K562 (cell line): ENCODE results near the gene MLH1. TPM values are rescaled to one million over a fixed set of nuclear protein-coding genes. Genes with fewer than 3 reads are reported as not detected.
A peak's percentile ranks its signal among the peaks of the same experiment; 100 is the strongest.

ENCODE experiments used
- BHLHE40 ChIP-seq: IDR thresholded peaks from 2 replicates; pipeline ENCODE4 v1.6.1; 2011; ENCODE audit warnings: low read length, improper control_type of control experiment
- CREB1 ChIP-seq, 2 experiments: sonication (generic) in 1 of 2; formaldehyde crosslinking in 1 of 2; IDR thresholded peaks; 2 replicates each; pipeline versions ENCODE4 v1.6.1 to v1.8.0; 2012 to 2022; ENCODE audit warnings: inconsistent platforms in 1 of 2, mild to moderate bottlenecking in 1 of 2, missing genetic modification reagents in 1 of 2, moderate library complexity in 1 of 2
- CXXC5 ChIP-seq: fragments of 250-450 bp; sonication (Bioruptor Pico); IDR thresholded peaks from 2 replicates; pipeline ENCODE4 v1.8.0; 2022; ENCODE audit warnings: inconsistent platforms, mild to moderate bottlenecking, moderate library complexity
- GABPB1 ChIP-seq: sonication (generic); formaldehyde crosslinking; IDR thresholded peaks from 2 replicates; pipeline ENCODE4 v1.8.0; 2022; ENCODE audit warnings: mild to moderate bottlenecking, missing genetic modification reagents
- NR2C1 ChIP-seq, 2 experiments: fragments of 450-650 bp; IDR thresholded peaks; 2 replicates each; pipeline ENCODE4 v1.6.1; 2017; ENCODE audit warnings: mild to moderate bottlenecking in 2 of 2, antibody characterized with exemption in 1 of 2, inconsistent platforms in 1 of 2, missing compliant biosample characterization in 1 of 2, missing genetic modification characterization in 1 of 2
- POLR2G ChIP-seq: fragments of 200-400 bp; formaldehyde crosslinking; IDR thresholded peaks from 2 replicates; pipeline ENCODE4 v1.6.1; 2017; ENCODE audit warnings: low read depth, mild to moderate bottlenecking, antibody characterized with exemption, low read length, moderate library complexity
- PTBP1 ChIP-seq: fragments of 200-400 bp; formaldehyde crosslinking; IDR thresholded peaks from 2 replicates; pipeline ENCODE4 v1.6.1; 2017; ENCODE audit warnings: low read depth, low read length
- SMARCA4 ChIP-seq: fragments of 450-650 bp; IDR thresholded peaks from 2 replicates; pipeline ENCODE4 v1.6.1; 2016
- SREBF2 ChIP-seq: sonication (generic); formaldehyde crosslinking; IDR thresholded peaks from 2 replicates; pipeline ENCODE4 v1.4.0; 2020; ENCODE audit warnings: mild to moderate bottlenecking, missing genetic modification reagents
- ZNF354B ChIP-seq: fragments of 250-450 bp; sonication (Bioruptor Pico); IDR thresholded peaks from 2 replicates; pipeline ENCODE4 v1.4.0; 2020
- ZNF77 ChIP-seq: fragments of 250-450 bp; sonication (Bioruptor Pico); IDR thresholded peaks from 2 replicates; pipeline ENCODE4 v1.5.0; 2020
- polyA plus RNA-seq, 8 experiments: library from polyadenylated mRNA; depleted of rRNA in 4 of 8; stranded (reverse) in 5 of 8; unstranded in 3 of 8; fragments of >200 nt; fragmentation: Nextera tagmentation in 2 of 8; fragmentation: Illumina TruSeq in 1 of 8; extraction: Ambion mirVana in 2 of 8; extraction: Trizol in 1 of 8; gene quantifications; 2 replicates each; pipeline versions ENCODE4 v1.2.1 to v1.2.3, GENCODE V29; 2011 to 2014; ENCODE audit warnings: inconsistent platforms in 1 of 8, missing spikeins in 1 of 8
- total RNA-seq, 7 experiments: library from RNA; depleted of rRNA in 6 of 7; stranded (reverse); fragments of >200 nt in 6 of 7; fragmentation: Illumina TruSeq in 2 of 7; extraction: Trizol in 2 of 7; gene quantifications; 2 replicates each; pipeline versions ENCODE4 v1.2.1 to v1.2.3, GENCODE V29; 2011 to 2021; ENCODE audit warnings: low replicate concordance in 1 of 7
- TF ChIP-seq, protein P1 (sequence below): IDR thresholded peaks from 2 replicates; pipeline ENCODE4 v1.6.1; 2016; ENCODE audit warnings: missing genetic modification characterization, missing compliant biosample characterization
- TF ChIP-seq, protein P2 (sequence below): sonication (generic); formaldehyde crosslinking; IDR thresholded peaks from 2 replicates; pipeline ENCODE4 v1.8.0; 2022; ENCODE audit warnings: mild to moderate bottlenecking, missing genetic modification reagents, borderline replicate concordance
- TF ChIP-seq, protein P3 (sequence below): fragments of 450-650 bp; conservative IDR thresholded peaks from 2 replicates; pipeline ENCODE4 v1.6.1; 2016; ENCODE audit warnings: missing genetic modification characterization, low read depth, mild to moderate bottlenecking, control low read depth, missing compliant biosample characterization
- TF ChIP-seq, protein P4 (sequence below): fragments of 450-650 bp; IDR thresholded peaks from 2 replicates; pipeline ENCODE4 v1.6.1; 2017; ENCODE audit warnings: mild to moderate bottlenecking, moderate library complexity
- TF ChIP-seq, protein P5 (sequence below): fragments of 450-650 bp; IDR thresholded peaks from 2 replicates; pipeline ENCODE4 v1.6.1; 2016; ENCODE audit warnings: low read depth, mild to moderate bottlenecking, moderate library complexity

The MLH1 gene
- total and polyA plus RNA-seq, 9 of the 15 experiments (the other 6 are each of a cell fraction or from before 2014, with no cell fraction given), result 76.4 to 155 (median 117) TPM

DNA sequence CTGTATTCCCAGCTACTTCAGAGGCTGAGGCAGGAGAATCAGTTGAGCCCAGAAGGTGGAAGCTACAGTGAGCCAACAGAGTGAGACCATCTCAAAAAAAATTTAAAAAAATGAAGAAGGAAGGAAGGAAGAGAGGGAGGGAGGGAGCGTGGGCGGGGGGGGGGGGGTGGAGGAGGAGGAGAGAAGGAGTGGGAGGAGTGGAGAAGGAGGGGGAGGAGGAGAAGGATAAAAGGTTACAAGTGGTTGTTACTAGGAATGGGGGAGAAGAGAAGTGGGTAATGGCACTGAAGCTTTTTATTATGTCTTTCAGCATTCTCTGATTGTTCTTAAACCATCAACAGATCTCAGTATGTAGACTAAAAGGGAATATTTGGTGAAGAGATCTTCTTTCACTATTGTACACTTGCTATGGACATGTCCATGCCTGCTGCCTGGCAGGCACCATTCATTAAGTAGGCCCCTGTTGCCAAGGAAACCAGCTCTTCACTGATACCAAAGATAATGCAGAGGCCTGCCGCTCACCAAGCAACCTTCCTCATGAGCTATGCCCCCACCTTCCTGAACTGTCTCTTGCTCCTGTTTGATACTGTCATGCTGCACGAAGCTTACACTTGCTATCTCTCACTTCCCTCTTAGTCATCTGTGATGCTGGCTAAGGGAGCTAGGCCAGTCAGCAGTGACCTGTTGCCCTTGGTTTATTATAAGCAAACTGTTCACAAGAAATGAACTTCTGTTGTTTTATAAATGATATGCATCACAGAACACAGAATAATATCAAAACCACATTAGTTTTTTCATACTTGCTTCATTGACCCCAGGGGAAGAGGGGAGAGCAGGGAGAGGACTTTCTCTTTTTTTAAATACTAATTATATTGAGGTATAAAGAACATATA, 23.5 kb upstream of the MLH1 start (continued):
- TF ChIP-seq, protein P1, sequence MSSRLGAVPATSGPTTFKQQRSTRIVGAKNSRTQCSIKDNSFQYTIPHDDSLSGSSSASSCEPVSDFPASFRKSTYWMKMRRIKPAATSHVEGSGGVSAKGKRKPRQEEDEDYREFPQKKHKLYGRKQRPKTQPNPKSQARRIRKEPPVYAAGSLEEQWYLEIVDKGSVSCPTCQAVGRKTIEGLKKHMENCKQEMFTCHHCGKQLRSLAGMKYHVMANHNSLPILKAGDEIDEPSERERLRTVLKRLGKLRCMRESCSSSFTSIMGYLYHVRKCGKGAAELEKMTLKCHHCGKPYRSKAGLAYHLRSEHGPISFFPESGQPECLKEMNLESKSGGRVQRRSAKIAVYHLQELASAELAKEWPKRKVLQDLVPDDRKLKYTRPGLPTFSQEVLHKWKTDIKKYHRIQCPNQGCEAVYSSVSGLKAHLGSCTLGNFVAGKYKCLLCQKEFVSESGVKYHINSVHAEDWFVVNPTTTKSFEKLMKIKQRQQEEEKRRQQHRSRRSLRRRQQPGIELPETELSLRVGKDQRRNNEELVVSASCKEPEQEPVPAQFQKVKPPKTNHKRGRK, result 0 out of 2 replicates have a peak, but pooled peaks have one; percentile 41
- TF ChIP-seq, protein P2, sequence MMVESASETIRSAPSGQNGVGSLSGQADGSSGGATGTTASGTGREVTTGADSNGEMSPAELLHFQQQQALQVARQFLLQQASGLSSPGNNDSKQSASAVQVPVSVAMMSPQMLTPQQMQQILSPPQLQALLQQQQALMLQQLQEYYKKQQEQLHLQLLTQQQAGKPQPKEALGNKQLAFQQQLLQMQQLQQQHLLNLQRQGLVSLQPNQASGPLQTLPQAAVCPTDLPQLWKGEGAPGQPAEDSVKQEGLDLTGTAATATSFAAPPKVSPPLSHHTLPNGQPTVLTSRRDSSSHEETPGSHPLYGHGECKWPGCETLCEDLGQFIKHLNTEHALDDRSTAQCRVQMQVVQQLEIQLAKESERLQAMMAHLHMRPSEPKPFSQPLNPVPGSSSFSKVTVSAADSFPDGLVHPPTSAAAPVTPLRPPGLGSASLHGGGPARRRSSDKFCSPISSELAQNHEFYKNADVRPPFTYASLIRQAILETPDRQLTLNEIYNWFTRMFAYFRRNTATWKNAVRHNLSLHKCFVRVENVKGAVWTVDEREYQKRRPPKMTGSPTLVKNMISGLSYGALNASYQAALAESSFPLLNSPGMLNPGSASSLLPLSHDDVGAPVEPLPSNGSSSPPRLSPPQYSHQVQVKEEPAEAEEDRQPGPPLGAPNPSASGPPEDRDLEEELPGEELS, result no peak
- TF ChIP-seq CREB1 (IDR thresholded peaks at IDR 0.05), result peak; percentile 53
- TF ChIP-seq CREB1 (CRISPR knock-in tag; IDR thresholded peaks at IDR 0.05), result peak; percentile 69; the same call in 1 of the 2 replicates
- TF ChIP-seq PTBP1, result no peak
- TF ChIP-seq NR2C1 (IDR thresholded peaks at IDR 0.05), result no peak
- TF ChIP-seq NR2C1 (tag; IDR thresholded peaks at IDR 0.05), result 0 out of 2 replicates have a peak, but pooled peaks have one; percentile 39
- no peak for TF ChIP-seq ZNF354B
- TF ChIP-seq, protein P3, sequence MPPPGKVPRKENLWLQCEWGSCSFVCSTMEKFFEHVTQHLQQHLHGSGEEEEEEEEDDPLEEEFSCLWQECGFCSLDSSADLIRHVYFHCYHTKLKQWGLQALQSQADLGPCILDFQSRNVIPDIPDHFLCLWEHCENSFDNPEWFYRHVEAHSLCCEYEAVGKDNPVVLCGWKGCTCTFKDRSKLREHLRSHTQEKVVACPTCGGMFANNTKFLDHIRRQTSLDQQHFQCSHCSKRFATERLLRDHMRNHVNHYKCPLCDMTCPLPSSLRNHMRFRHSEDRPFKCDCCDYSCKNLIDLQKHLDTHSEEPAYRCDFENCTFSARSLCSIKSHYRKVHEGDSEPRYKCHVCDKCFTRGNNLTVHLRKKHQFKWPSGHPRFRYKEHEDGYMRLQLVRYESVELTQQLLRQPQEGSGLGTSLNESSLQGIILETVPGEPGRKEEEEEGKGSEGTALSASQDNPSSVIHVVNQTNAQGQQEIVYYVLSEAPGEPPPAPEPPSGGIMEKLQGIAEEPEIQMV (tag), result no peak
- peak; percentile 40 for TF ChIP-seq CXXC5 (CRISPR knock-in tag)
- peak; percentile 90 for TF ChIP-seq SMARCA4
- TF ChIP-seq ZNF77, result no peak
- peak; percentile 49; the same call in 1 of the 2 replicates for TF ChIP-seq GABPB1 (CRISPR knock-in tag)
- TF ChIP-seq POLR2G, result no peak
- TF ChIP-seq SREBF2 (CRISPR knock-in tag), result 0 out of 2 replicates have a peak, but pooled peaks have one; percentile 60
- TF ChIP-seq, protein P4, sequence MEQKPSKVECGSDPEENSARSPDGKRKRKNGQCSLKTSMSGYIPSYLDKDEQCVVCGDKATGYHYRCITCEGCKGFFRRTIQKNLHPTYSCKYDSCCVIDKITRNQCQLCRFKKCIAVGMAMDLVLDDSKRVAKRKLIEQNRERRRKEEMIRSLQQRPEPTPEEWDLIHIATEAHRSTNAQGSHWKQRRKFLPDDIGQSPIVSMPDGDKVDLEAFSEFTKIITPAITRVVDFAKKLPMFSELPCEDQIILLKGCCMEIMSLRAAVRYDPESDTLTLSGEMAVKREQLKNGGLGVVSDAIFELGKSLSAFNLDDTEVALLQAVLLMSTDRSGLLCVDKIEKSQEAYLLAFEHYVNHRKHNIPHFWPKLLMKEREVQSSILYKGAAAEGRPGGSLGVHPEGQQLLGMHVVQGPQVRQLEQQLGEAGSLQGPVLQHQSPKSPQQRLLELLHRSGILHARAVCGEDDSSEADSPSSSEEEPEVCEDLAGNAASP, result no peak
- TF ChIP-seq, protein P5, sequence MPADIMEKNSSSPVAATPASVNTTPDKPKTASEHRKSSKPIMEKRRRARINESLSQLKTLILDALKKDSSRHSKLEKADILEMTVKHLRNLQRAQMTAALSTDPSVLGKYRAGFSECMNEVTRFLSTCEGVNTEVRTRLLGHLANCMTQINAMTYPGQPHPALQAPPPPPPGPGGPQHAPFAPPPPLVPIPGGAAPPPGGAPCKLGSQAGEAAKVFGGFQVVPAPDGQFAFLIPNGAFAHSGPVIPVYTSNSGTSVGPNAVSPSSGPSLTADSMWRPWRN, result no peak
- peak; percentile 83 for TF ChIP-seq BHLHE40
